OCI-LY7 (cell line): ENCODE data around the gene KRTAP2-2. TPM values are rescaled to one million over a fixed set of nuclear protein-coding genes. Genes with fewer than 3 reads are reported as not detected.
"Not testable (repeated sequence)": the region's sequence is repeated elsewhere in the genome, so short reads cannot be mapped to it uniquely, and the experiment has no call there.

ENCODE experiments used
- BruUV-seq: library from RNA; stranded (reverse); fragments of 400-500 nt; replicated peaks from 2 replicates; lab custom pipeline; 2021; lab: Mats Ljungman, UMichigan
- CTCF ChIA-PET: fragments of 300-600 bp; sonication (Branson Sonifier 250); formaldehyde crosslinking; loops from one replicate; lab custom pipeline; 2022; ENCODE audit warnings: antibody characterized with exemption; ENCODE audit not compliant: unreplicated experiment; lab: Charles Lee
- POLR2A ChIA-PET: fragments of 300-600 bp; sonication (Branson Sonifier 250); formaldehyde crosslinking; loops from one replicate; lab custom pipeline; 2022; ENCODE audit warnings: antibody characterized with exemption; lab: Charles Lee
- DNase-seq: peaks from one replicate; pipeline ENCODE4 v3.0.0-alpha.2; 2015; ENCODE audit warnings: low spot score
- H2AFZ ChIP-seq: fragments of 200-600 bp; sonication (generic), shearing (Covaris generic); 2 replicates; pipeline ENCODE4 v1.6.1; 2014; ENCODE audit warnings: mild to moderate bottlenecking, antibody characterized with exemption, low read length, moderate library complexity
- H3K27ac ChIP-seq: fragments of 200-600 bp; sonication (generic); 2 replicates; pipeline ENCODE4 v1.5.1; 2014; ENCODE audit warnings: mixed run types, low read depth, mild to moderate bottlenecking, moderate library complexity, low read length, inconsistent platforms; ENCODE audit not compliant: poor library complexity, severe bottlenecking
- H3K36me3 ChIP-seq: fragments of 200-600 bp; sonication (generic); 2 replicates; pipeline ENCODE4 v1.6.1; 2014; ENCODE audit warnings: mild to moderate bottlenecking, antibody characterized with exemption, low read length, moderate library complexity, mixed read lengths; ENCODE audit not compliant: insufficient read depth
- H3K4me1 ChIP-seq: fragments of 200-600 bp; sonication (generic); 2 replicates; pipeline ENCODE4 v1.5.1; 2014; ENCODE audit warnings: mild to moderate bottlenecking, low read length; ENCODE audit not compliant: insufficient read depth, poor library complexity, severe bottlenecking
- H3K4me2 ChIP-seq: fragments of 200-600 bp; sonication (generic); 2 replicates; pipeline ENCODE4 v1.6.1; 2014; ENCODE audit warnings: mild to moderate bottlenecking, low read length
- H3K4me3 ChIP-seq: fragments of 200-600 bp; sonication (generic); 2 replicates; pipeline ENCODE4 v1.5.1; 2014; ENCODE audit warnings: mild to moderate bottlenecking, low read depth, low read length; ENCODE audit not compliant: poor library complexity, severe bottlenecking
- H3K79me2 ChIP-seq: fragments of 200-600 bp; sonication (generic); 2 replicates; pipeline ENCODE4 v1.6.1; 2016; ENCODE audit warnings: low read depth, mild to moderate bottlenecking, low read length, moderate library complexity, mixed read lengths; ENCODE audit not compliant: insufficient read depth
- H3K9me2 ChIP-seq: fragments of 200-600 bp; sonication (generic); 2 replicates; pipeline ENCODE4 v1.6.1; 2016; ENCODE audit warnings: mild to moderate bottlenecking, low read length, mixed read lengths; ENCODE audit not compliant: insufficient read depth
- H3K9me3 ChIP-seq: fragments of 200-600 bp; sonication (generic); 2 replicates; pipeline ENCODE4 v1.6.1; 2014; ENCODE audit warnings: mild to moderate bottlenecking, mixed run types, low read length, mixed read lengths
- H4K20me1 ChIP-seq: fragments of 200-600 bp; sonication (generic); 2 replicates; pipeline ENCODE4 v1.6.1; 2014; ENCODE audit warnings: mild to moderate bottlenecking, antibody characterized with exemption, low read length, moderate library complexity, mixed read lengths; ENCODE audit not compliant: insufficient read depth
- CTCF ChIP-seq: fragments of 200-600 bp; sonication (generic); conservative IDR thresholded peaks from 2 replicates; pipeline ENCODE4 v1.5.1; 2014; ENCODE audit warnings: mild to moderate bottlenecking, antibody characterized with exemption, low read length, moderate library complexity, mixed read lengths
- EZH2phosphoT487 ChIP-seq: fragments of 200-600 bp; sonication (generic); IDR thresholded peaks from 2 replicates; pipeline ENCODE4 v1.6.1; 2018; ENCODE audit warnings: low read depth, borderline replicate concordance, mild to moderate bottlenecking, mixed run types, antibody characterized with exemption, low read length, moderate library complexity, mixed read lengths
- intact Hi-C: fragments of 100-400 bp; cut with micrococcal nuclease; formaldehyde crosslinking; loops from one replicate; pipeline ENCODE4 v1.10.0; 2022; ENCODE audit not compliant: unreplicated experiment
- total RNA-seq, 2 experiments: library from RNA; depleted of rRNA in 1 of 2; stranded (reverse); fragments of >200 nt in 1 of 2; shearing (Covaris generic) in 1 of 2; gene quantifications; 2 replicates each; pipeline ENCODE4 v1.2.3, GENCODE V29; 2014 to 2022

Gene KRTAP2-2
- total RNA-seq, 2 experiments from 2014 or later, result not detected

- H3K36me3 ChIP-seq, result no peaks in the 10 kb centered on the region
- H2AFZ ChIP-seq, result no peak within 1 kb of the TSS
- H3K4me3 ChIP-seq, result no peak within 1 kb of the TSS
- ChIA-PET CTCF (no interaction called here), POLR2A (no interaction called here)
- no peaks in the 10 kb centered on the region for H3K9me3 ChIP-seq
- H3K79me2 ChIP-seq, result no peaks in the 10 kb centered on the region
- no peaks in the 10 kb centered on the region for H4K20me1 ChIP-seq
- no peak within 1 kb of the TSS for H3K27ac ChIP-seq
- intact Hi-C loops, result no loop called here
- H3K9me2 ChIP-seq, result no peaks in the 10 kb centered on the region
- H3K4me2 ChIP-seq, result no peak within 1 kb of the TSS
- no peaks in the 10 kb centered on the region for H3K4me1 ChIP-seq
- no peak for TF ChIP-seq CTCF
- TF ChIP-seq EZH2phosphoT487, result no peak
- DNase-seq, result no peak
- BruUV-seq, result no TSS peak
These were observed 11.0 kb upstream of the KRTAP2-2 start, which contains the start of gene KRTAP2-4 for GRCh38 chr17:41065829-41066624. Gene KRTAP2-4, minus strand, starts transcription at chr17:41065879. Its CDS starts 34 bp downstream, at chr17:41065845.

GRCh38 chr17:41065016-41065689 is 10.1 kb upstream of the KRTAP2-2 start:
- H4K20me1 ChIP-seq, CTCF ChIA-PET, H3K36me3 ChIP-seq, H2AFZ ChIP-seq, H3K9me3 ChIP-seq, intact Hi-C loops, H3K4me3 ChIP-seq, H3K4me1 ChIP-seq, H3K27ac ChIP-seq, BruUV-seq, H3K4me2 ChIP-seq, POLR2A ChIA-PET, H3K9me2 ChIP-seq, DNase-seq, H3K79me2 ChIP-seq: not testable (repeated sequence)

GRCh38 chr17:41064301-41064700 is 9.3 kb upstream of the KRTAP2-2 start:
- ChIA-PET POLR2A (no interaction called here), CTCF (no interaction called here)
- H2AFZ ChIP-seq, result no peak overlapping the region
- H3K4me3 ChIP-seq, result no peak overlapping the region
- no peaks in the 10 kb centered on the region for H3K9me3 ChIP-seq
- BruUV-seq, result no TSS peak
- H3K79me2 ChIP-seq, result no peaks in the 10 kb centered on the region
- intact Hi-C loops, result no loop called here
- H3K9me2 ChIP-seq, result no peaks in the 10 kb centered on the region
- H3K27ac ChIP-seq, result no peak overlapping the region
- no peaks in the 10 kb centered on the region for H3K36me3 ChIP-seq
- no peaks in the 10 kb centered on the region for H3K4me1 ChIP-seq
- H4K20me1 ChIP-seq, result no peaks in the 10 kb centered on the region
- TF ChIP-seq EZH2phosphoT487 (no peak), CTCF (no peak)
- no peak for DNase-seq
- H3K4me2 ChIP-seq, result no peak overlapping the region
